PC-3 (cell line): ENCODE measurements around the gene LRRC4B.

ENCODE experiments used
- EZH2phosphoT487 ChIP-seq: fragments of 300-600 bp; sonication (generic); IDR thresholded peaks from 2 replicates; pipeline ENCODE4 v1.6.1; 2018; ENCODE audit warnings: mild to moderate bottlenecking, antibody characterized with exemption, low read length, borderline replicate concordance
- TF ChIP-seq, protein P1 (sequence below): fragments of 300-600 bp; sonication (generic); conservative IDR thresholded peaks from 2 replicates; pipeline ENCODE4 v1.5.1; 2017; ENCODE audit warnings: antibody characterized with exemption, low read depth, mild to moderate bottlenecking, low read length

DNA sequence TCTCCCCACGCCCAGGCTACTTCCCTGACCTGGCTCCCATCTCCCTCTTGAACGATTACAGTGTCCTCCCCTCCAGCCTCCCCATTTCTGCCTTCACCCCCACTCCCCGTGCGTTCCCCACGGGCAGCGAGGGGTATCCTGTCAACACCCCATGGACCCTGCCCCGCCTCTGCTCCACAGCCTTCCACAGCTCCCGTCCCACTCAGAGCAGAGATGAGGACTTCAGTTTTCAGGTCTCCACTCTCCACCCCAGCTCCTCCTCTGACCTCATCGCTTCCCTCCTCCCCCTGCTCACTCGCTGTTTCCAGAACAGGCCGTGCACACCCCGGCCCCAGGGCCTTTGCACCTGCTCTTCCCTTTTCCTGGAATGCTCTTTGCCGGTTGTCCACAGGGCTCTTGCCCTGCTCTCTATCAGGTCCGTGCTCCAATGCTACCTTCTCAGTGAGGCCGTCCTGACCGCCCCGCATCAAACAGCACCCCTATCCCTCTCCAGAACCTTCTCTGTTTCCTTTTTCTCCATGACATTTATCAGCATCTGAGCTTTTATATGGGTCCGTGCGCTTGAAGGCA, 15.0 kb downstream of the LRRC4B start:
- TF ChIP-seq, protein P1, sequence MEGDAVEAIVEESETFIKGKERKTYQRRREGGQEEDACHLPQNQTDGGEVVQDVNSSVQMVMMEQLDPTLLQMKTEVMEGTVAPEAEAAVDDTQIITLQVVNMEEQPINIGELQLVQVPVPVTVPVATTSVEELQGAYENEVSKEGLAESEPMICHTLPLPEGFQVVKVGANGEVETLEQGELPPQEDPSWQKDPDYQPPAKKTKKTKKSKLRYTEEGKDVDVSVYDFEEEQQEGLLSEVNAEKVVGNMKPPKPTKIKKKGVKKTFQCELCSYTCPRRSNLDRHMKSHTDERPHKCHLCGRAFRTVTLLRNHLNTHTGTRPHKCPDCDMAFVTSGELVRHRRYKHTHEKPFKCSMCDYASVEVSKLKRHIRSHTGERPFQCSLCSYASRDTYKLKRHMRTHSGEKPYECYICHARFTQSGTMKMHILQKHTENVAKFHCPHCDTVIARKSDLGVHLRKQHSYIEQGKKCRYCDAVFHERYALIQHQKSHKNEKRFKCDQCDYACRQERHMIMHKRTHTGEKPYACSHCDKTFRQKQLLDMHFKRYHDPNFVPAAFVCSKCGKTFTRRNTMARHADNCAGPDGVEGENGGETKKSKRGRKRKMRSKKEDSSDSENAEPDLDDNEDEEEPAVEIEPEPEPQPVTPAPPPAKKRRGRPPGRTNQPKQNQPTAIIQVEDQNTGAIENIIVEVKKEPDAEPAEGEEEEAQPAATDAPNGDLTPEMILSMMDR, result no peak
- TF ChIP-seq EZH2phosphoT487, result no peak
